CD14-positive monocyte (primary cell): ENCODE data around the gene TRAF3. TPM values are rescaled to one million over a fixed set of nuclear protein-coding genes. Genes with fewer than 3 reads are reported as not detected.
A peak's percentile ranks its signal among the peaks of the same experiment; 100 is the strongest.

Experiments used
- DNase-seq, 3 donors: peaks; one replicate each; pipeline ENCODE4 v3.0.0-alpha.2; 2011 to 2022
- H2AFZ ChIP-seq: 2 replicates; pipeline ENCODE4 v1.6.0; 2012; ENCODE audit warnings: mild to moderate bottlenecking, low read depth, low read length, inconsistent platforms; ENCODE audit not compliant: insufficient read depth, poor library complexity, severe bottlenecking
- H3K27ac ChIP-seq, 2 donors: 1 replicate in 1 of 2; 2 replicates in 1 of 2; pipeline ENCODE4 v1.5.1; 2012 to 2013; ENCODE audit warnings: low read length in 2 of 2, control low read depth in 1 of 2, inconsistent platforms in 1 of 2, low read depth in 1 of 2, mild to moderate bottlenecking in 1 of 2
- H3K27me3 ChIP-seq, 2 donors: one replicate each; pipeline versions ENCODE4 v1.6.0 to v1.6.1; 2011 to 2013; ENCODE audit warnings: low read length in 2 of 2; ENCODE audit not compliant: control insufficient read depth in 2 of 2, insufficient read depth in 2 of 2
- H3K36me3 ChIP-seq, 2 donors: replicated peaks in 1 of 2; 1 replicate in 1 of 2; 2 replicates in 1 of 2; pipeline versions ENCODE4 v1.5.1 to v1.6.1; 2012 to 2013; ENCODE audit warnings: low read length in 2 of 2, control low read depth in 1 of 2, inconsistent platforms in 1 of 2, mild to moderate bottlenecking in 1 of 2; ENCODE audit not compliant: insufficient read depth in 2 of 2, control insufficient read depth in 1 of 2
- H3K4me1 ChIP-seq, 2 donors: 1 replicate in 1 of 2; 2 replicates in 1 of 2; pipeline versions ENCODE4 v1.5.1 to v1.6.1; 2012 to 2013; ENCODE audit warnings: low read length in 2 of 2, control low read depth in 1 of 2, inconsistent platforms in 1 of 2, mild to moderate bottlenecking in 1 of 2, moderate library complexity in 1 of 2; ENCODE audit not compliant: insufficient read depth in 2 of 2, control insufficient read depth in 1 of 2
- H3K4me2 ChIP-seq: replicated peaks from 2 replicates; pipeline ENCODE3; 2012; ENCODE audit warnings: low read length, moderate library complexity, mild to moderate bottlenecking; ENCODE audit not compliant: poor library complexity, severe bottlenecking; ENCODE audit errors: extremely low read depth
- H3K4me3 ChIP-seq, 3 experiments: fragments of 200-600 bp in 1 of 3; sonication (generic) in 1 of 3; replicated peaks in 1 of 3; 1 replicate in 2 of 3; 2 replicates in 1 of 3; pipeline ENCODE4 v1.5.1; 2011 to 2013; ENCODE audit warnings: low read length in 3 of 3, mild to moderate bottlenecking in 3 of 3, control low read depth in 2 of 3, low read depth in 2 of 3, inconsistent platforms in 1 of 3, moderate library complexity in 1 of 3
- H3K79me2 ChIP-seq: 2 replicates; pipeline ENCODE4 v1.6.0; 2012; ENCODE audit warnings: mild to moderate bottlenecking, control low read depth, inconsistent platforms, low read length, moderate library complexity; ENCODE audit not compliant: insufficient read depth
- H3K9ac ChIP-seq: 2 replicates; pipeline ENCODE4 v1.6.0; 2017; ENCODE audit warnings: low read length, mild to moderate bottlenecking; ENCODE audit not compliant: insufficient read depth, poor library complexity, severe bottlenecking
- H3K9me3 ChIP-seq, 2 donors: replicated peaks in 1 of 2; 1 replicate in 1 of 2; 2 replicates in 1 of 2; pipeline versions ENCODE4 v1.5.1 to v1.6.1; 2012 to 2013; ENCODE audit warnings: low read length in 2 of 2, control low read depth in 1 of 2; ENCODE audit not compliant: control insufficient read depth in 1 of 2, insufficient read depth in 1 of 2
- H4K20me1 ChIP-seq: 2 replicates; pipeline ENCODE4 v1.6.0; 2012; ENCODE audit warnings: mild to moderate bottlenecking, low read length, control low read depth, moderate library complexity; ENCODE audit not compliant: insufficient read depth
- H3K27ac Mint-ChIP-seq, 7 donors: one replicate each; pipeline ENCODE4 v1.8.0; 2020; ENCODE audit warnings: mild to moderate bottlenecking in 7 of 7, mixed read lengths in 7 of 7, moderate library complexity in 6 of 7, inconsistent platforms in 2 of 7
- H3K27me3 Mint-ChIP-seq, 3 donors: one replicate each; pipeline ENCODE4 v1.8.0; 2021 to 2022; ENCODE audit warnings: low read depth in 3 of 3, mild to moderate bottlenecking in 3 of 3, mixed read lengths in 3 of 3, moderate library complexity in 3 of 3, inconsistent platforms in 1 of 3
- H3K36me3 Mint-ChIP-seq, 2 donors: one replicate each; pipeline ENCODE4 v1.8.0; 2020; ENCODE audit warnings: mixed read lengths in 2 of 2, inconsistent platforms in 1 of 2, mild to moderate bottlenecking in 1 of 2
- H3K4me1 Mint-ChIP-seq: one replicate; pipeline ENCODE4 v1.8.0; 2020; ENCODE audit warnings: mild to moderate bottlenecking, mixed read lengths
- H3K4me3 Mint-ChIP-seq, 2 donors: one replicate each; pipeline ENCODE4 v1.8.0; 2020; ENCODE audit warnings: mild to moderate bottlenecking in 2 of 2, mixed read lengths in 2 of 2, moderate library complexity in 1 of 2
- H3K9me3 Mint-ChIP-seq, 7 donors: one replicate each; pipeline ENCODE4 v1.8.0; 2020 to 2022; ENCODE audit warnings: mixed read lengths in 7 of 7, mild to moderate bottlenecking in 6 of 7, moderate library complexity in 6 of 7, inconsistent platforms in 2 of 7
- CTCF ChIP-seq: fragments of 200-600 bp; IDR thresholded peaks from one replicate; pipeline ENCODE4 v1.8.0; 2022; ENCODE audit warnings: antibody characterized with exemption, mild to moderate bottlenecking
- WGBS: methylation state at CpG from one replicate; pipeline ENCODE4 v1.1.5; 2013; ENCODE audit warnings: missing lambda C conversion rate; ENCODE audit not compliant: insufficient coverage; 5-methylcytosine and 5-hydroxymethylcytosine counted together
- intact Hi-C, 2 donors: fragments of 100-400 bp; cut with micrococcal nuclease; formaldehyde crosslinking; loops; one replicate each; pipeline versions ENCODE4 v1.15.0 to v1.15.1; 2023
- polyA plus RNA-seq, 3 donors: library from polyadenylated mRNA; depleted of rRNA in 1 of 3; unstranded in 2 of 3; stranded (reverse) in 1 of 3; fragments of 300-500 nt in 2 of 3; fragments of >200 nt in 1 of 3; fragmentation: Illumina TruSeq in 2 of 3; gene quantifications; 1 replicate in 2 of 3; 2 replicates in 1 of 3; pipeline ENCODE4 v1.2.3, GENCODE V29; 2012 to 2021

The TRAF3 gene
- polyA plus RNA-seq, 3 donors, result 12.0 to 37.6 (median 17.3) TPM

DNA sequence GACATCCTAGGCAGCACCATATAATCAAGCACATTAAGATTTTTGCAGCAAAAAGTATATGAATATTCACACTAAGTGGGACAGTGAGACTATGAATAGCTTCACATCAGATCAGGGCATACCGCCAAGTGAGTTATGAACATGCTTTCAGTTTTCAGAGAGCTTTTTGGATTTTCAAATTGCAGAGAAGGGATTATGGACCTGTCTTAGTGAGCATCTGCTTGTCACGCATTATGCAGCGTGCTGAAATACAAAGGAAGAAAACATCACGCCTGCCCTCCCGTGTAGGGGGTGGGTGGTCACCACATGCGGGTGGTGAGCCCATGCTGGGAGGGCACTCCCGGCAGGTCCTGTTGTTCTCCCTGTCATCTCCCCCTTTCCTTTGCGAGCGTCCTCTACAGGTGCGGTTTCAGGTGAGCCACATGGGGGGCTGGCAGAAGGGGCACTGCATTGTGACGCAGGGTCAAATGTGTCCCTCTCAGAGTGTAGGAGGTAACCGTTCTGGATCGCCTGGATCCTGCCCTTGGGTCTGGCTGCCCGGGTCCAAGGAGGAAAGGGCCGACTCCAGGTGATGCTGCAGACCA lies 42.6 kb downstream of the TRAF3 start:
- H3K79me2 ChIP-seq, result peaks cover 95% of the 10 kb centered on the region
- no peak overlapping the region for H3K27ac ChIP-seq
- H3K27me3 Mint-ChIP-seq, result peaks cover 0 to 4% (median 0%) of the 10 kb centered on the region in 3 donors
- no peak for TF ChIP-seq CTCF
- intact Hi-C loops, result no loop called here
- H3K4me3 ChIP-seq, result no peak overlapping the region
- H3K9me3 Mint-ChIP-seq, result no peaks in the 10 kb centered on the region
- peak overlapping the region in 2 of 7 donors; percentile 43 to 86 for H3K27ac Mint-ChIP-seq
- no peak overlapping the region for H2AFZ ChIP-seq
- no peaks in the 10 kb centered on the region for H3K4me1 ChIP-seq
- peaks cover 99% of the 10 kb centered on the region for H4K20me1 ChIP-seq
- WGBS, result 100% methylated on average over 3 of the region's 15 CpGs
- H3K36me3 Mint-ChIP-seq, result peaks cover 27 to 32% of the 10 kb centered on the region in 2 donors
- no peak overlapping the region for H3K4me3 Mint-ChIP-seq
- no peak overlapping the region for H3K9ac ChIP-seq
- H3K9me3 ChIP-seq, result no peaks in the 10 kb centered on the region
- H3K27me3 ChIP-seq, result no peaks in the 10 kb centered on the region
- H3K4me2 ChIP-seq, result no peak overlapping the region
- no peak for DNase-seq
- H3K4me1 Mint-ChIP-seq, result peaks cover 14% of the 10 kb centered on the region
- peaks cover 5 to 17% of the 10 kb centered on the region in 2 donors for H3K36me3 ChIP-seq

DNA sequence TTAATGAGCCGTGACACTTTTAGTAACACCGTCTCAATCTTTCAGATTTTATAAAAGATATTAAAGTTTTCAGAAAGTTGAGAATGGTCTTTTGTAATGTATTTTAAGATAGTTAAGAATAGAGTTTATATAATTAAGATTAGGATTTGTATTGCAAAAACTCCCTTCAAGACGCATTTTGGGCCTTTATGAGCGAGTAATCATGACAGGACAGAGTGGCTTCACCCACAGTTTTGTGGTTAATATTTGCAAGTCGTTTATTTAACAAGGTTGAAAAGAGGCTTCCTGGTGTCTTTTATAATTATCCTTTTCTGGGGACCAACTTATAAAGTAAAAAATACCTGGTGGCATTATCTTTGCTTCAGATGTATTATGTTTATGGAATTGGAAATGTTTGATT lies 44.0 kb downstream of the TRAF3 start:
- no peak for TF ChIP-seq CTCF
- peaks cover 14% of the 10 kb centered on the region for H3K4me1 Mint-ChIP-seq
- intact Hi-C loops, result no loop called here

More for the DNA sequence above, 44.0 kb downstream of the TRAF3 start:
- Histone ChIP-seq H2AFZ (no peak overlapping the region), H3K4me3 (no peak overlapping the region), H3K36me3 (peaks cover 8 to 27% of the 10 kb centered on the region in 2 donors), H3K9me3 (no peaks in the 10 kb centered on the region), H3K27ac (no peak overlapping the region), H3K79me2 (peaks cover 95% of the 10 kb centered on the region), H3K27me3 (no peaks in the 10 kb centered on the region), H3K4me2 (no peak overlapping the region), H4K20me1 (peaks cover 99% of the 10 kb centered on the region), H3K9ac (no peak overlapping the region), H3K4me1 (no peaks in the 10 kb centered on the region)
- Mint-ChIP-seq H3K27ac (no peak overlapping the region), H3K4me3 (no peak overlapping the region), H3K9me3 (no peaks in the 10 kb centered on the region), H3K27me3 (peaks cover 0 to 1% (median 0%) of the 10 kb centered on the region in 3 donors), H3K36me3 (peaks cover 28 to 30% of the 10 kb centered on the region in 2 donors)
- DNase-seq, result no peak
- 69% methylated on average over 2 of the region's 5 CpGs for WGBS
